HUES6 (cell line): Measurements from ENCODE around the gene ARFRP1.

Source experiments
- H3K27ac ChIP-seq: 2 replicates; pipeline ENCODE4 v1.7.0; 2013; ENCODE audit warnings: low read depth, mild to moderate bottlenecking, low read length, inconsistent platforms
- H3K27me3 ChIP-seq: 2 replicates; pipeline ENCODE4 v1.6.1; 2013; ENCODE audit warnings: low read length; ENCODE audit not compliant: control insufficient read depth, insufficient read depth
- H3K36me3 ChIP-seq: 2 replicates; pipeline ENCODE4 v1.6.1; 2013; ENCODE audit warnings: low read length; ENCODE audit not compliant: control insufficient read depth, insufficient read depth
- H3K4me1 ChIP-seq: 2 replicates; pipeline ENCODE4 v1.6.1; 2013; ENCODE audit warnings: low read length; ENCODE audit not compliant: control insufficient read depth, insufficient read depth
- H3K4me3 ChIP-seq: 2 replicates; pipeline ENCODE4 v1.5.1; 2013; ENCODE audit warnings: low read depth, low read length
- H3K9ac ChIP-seq: one replicate; pipeline ENCODE4 v1.6.1; 2013; ENCODE audit warnings: mild to moderate bottlenecking, low read length
- H3K9me3 ChIP-seq: 2 replicates; pipeline ENCODE4 v1.6.1; 2013; ENCODE audit warnings: low read depth, low read length; ENCODE audit not compliant: control insufficient read depth, insufficient read depth

ARFRP1 gene

DNA sequence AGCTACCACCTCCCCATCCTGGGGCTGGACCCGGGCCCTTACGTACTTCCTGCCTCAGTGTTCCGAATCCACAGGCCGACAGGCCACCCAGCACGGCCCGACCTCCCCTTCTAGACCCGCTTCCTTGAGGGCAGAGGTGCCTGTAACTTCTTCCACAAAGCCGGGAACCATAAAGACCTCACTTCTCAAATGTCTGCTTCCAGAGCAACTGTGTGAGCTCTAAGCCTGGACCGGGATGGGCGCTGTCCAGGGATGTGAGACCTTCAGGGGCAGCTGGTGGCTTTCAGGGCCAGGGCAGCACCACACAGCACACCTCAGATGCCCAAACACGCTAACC is 41.1 kb upstream of the ARFRP1 start:
- peaks cover 9% of the 10 kb centered on the region; the same call in 1 of the 2 replicates for H3K36me3 ChIP-seq
- no peaks in the 10 kb centered on the region for H3K9me3 ChIP-seq
- peaks cover 30% of the 10 kb centered on the region for H3K4me1 ChIP-seq
- H3K27ac ChIP-seq: no peak overlapping the region
- no peak overlapping the region for H3K4me3 ChIP-seq
- H3K27me3 ChIP-seq: no peaks in the 10 kb centered on the region
- no peak overlapping the region for H3K9ac ChIP-seq

DNA sequence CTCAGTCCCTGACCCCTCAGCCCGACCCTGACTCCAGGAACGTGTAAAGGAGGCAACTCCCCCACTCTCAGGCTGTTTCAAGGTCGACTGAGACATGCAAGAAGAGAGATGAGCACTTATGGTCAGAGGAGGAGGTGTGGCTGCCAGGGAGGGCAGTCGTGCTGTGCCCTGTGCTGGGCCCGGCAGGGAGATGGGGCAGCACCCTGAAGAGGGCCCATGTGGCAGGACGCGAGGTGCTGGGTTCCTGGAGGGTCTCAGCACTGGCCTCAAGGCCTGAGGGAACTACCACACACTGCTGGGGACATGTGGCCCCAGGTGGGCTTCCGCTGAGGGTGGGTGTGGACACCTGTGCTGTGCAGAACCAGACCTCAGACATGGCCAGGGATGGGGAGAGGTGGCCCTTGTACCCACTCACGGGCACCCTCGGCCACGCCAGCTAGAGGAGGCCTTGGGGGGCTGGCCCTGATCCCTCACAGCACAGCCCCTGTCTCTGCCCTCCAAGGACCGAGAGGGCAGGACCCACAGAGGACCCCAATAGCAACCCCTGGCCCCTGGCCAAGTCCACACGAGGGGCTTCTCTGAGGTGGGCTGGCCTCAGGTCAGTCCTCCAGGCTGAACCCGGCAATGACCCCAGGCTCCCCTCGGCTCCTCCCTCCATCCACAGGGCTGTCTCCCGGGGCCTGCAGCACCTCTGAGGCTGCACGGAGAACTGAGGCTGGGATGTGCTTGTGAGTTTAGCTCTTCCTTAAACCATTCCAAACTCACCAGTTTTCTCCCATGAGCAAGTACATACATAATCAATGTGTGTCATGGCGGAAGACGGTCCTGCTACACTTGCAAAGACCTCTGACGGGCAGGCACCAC is 40.5 kb upstream of the ARFRP1 start:
- H3K36me3 ChIP-seq: peaks cover 15% of the 10 kb centered on the region
- H3K4me3 ChIP-seq: no peak overlapping the region
- no peaks in the 10 kb centered on the region for H3K9me3 ChIP-seq
- H3K27me3 ChIP-seq: no peaks in the 10 kb centered on the region
- no peak overlapping the region for H3K9ac ChIP-seq
- no peak overlapping the region for H3K27ac ChIP-seq
- peaks cover 24% of the 10 kb centered on the region for H3K4me1 ChIP-seq

DNA sequence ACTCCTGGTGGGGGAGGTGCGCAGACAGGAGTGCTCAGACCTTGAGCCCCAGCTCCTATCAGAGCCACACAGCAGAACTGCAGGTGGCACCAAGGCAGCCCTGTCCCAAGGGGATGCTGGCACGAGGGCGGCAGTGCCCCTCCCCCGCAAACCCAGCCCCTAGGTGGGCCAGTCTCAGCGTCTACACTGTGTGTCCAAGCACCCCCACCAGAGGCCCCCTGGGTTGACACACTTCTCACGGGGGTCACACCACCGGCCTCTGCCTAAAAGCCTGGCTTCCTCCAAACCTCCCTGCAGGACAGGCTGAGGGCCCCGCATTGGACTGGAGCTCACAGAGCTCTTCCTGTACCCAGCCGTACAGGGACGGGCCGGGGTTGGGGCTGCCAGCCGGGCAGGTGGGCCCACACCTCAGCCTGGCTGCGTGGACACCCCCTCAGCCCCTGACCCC is 39.9 kb upstream of the ARFRP1 start:
- no peak overlapping the region for H3K27ac ChIP-seq
- H3K36me3 ChIP-seq: peaks cover 20% of the 10 kb centered on the region
- H3K4me1 ChIP-seq: peaks cover 17% of the 10 kb centered on the region
- no peak overlapping the region for H3K9ac ChIP-seq
- H3K27me3 ChIP-seq: no peaks in the 10 kb centered on the region
- no peak overlapping the region for H3K4me3 ChIP-seq
- H3K9me3 ChIP-seq: no peaks in the 10 kb centered on the region

DNA sequence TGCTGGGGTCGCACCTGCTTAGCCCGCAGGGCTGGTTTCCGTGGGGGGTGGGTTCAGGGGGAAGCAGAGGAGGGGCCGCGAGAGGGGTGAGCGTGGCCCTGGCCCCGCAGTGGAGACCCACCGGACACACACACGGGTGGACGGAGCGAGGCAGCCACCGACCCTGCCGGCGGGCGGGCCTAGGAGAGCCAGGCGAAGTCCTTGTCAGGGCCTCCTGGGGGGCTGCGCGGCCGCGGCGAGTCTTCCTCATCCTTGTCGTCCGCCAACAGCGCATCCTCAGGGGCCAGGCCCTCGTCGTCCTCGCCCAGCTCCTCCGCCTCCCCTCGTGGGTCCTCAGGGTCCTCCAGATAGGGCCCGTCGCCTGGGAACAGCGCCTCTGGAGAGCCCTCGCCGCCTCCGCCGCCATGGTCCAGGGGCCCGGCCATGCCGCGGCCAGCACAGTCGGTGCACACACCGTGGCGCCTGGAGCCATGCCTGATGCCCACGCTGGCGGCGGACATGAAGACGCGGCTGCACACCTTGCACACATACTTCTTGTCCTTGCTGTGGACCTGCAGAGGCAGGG is 39.1 kb upstream of the ARFRP1 start:
- Histone ChIP-seq H3K9ac (no peak overlapping the region), H3K9me3 (no peaks in the 10 kb centered on the region), H3K4me3 (no peak overlapping the region), H3K27me3 (no peaks in the 10 kb centered on the region), H3K27ac (no peak overlapping the region), H3K4me1 (peaks cover 10% of the 10 kb centered on the region), H3K36me3 (peaks cover 23% of the 10 kb centered on the region)

DNA sequence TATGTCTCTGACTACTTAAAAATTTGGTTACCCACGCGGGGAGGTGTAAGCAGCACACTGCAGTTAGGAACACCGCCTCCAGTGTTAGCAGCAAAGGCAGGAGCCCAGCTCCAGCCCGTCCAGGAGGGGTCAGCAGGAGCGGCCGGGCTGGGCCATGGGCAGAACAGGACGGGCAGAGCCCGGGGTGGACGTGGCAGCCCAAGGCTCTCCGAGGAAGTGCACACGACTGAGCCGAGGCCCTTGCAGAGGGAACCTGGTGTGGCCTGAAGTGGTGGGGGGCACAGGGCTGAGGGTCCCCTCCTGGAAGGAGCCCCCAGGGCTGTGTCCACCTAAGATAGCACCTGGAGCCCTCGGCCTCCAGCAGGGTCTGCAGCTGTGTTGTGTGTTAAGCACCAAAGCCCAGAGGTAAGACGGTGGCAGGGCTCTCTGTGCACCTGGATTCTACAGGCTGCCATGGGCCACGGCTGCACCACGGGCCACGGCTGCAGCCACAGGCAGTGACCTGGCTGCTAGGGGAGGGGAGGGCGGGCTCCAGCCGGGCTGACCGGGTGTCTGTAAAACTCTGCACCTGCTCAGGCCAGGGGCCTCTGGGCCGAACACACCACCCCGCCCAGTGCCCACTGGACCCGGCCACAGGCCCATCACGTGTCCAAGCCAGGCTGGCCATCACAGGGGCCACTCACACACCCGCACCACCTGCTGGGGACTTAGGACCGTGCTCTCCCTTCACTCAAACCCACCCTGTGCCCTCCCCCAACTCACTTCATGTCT is 38.4 kb upstream of the ARFRP1 start:
- Histone ChIP-seq H3K27me3 (no peaks in the 10 kb centered on the region), H3K4me1 (peaks cover 12% of the 10 kb centered on the region), H3K9me3 (no peaks in the 10 kb centered on the region), H3K4me3 (no peak overlapping the region), H3K27ac (no peak overlapping the region), H3K9ac (no peak overlapping the region), H3K36me3 (peaks cover 23% of the 10 kb centered on the region)

DNA sequence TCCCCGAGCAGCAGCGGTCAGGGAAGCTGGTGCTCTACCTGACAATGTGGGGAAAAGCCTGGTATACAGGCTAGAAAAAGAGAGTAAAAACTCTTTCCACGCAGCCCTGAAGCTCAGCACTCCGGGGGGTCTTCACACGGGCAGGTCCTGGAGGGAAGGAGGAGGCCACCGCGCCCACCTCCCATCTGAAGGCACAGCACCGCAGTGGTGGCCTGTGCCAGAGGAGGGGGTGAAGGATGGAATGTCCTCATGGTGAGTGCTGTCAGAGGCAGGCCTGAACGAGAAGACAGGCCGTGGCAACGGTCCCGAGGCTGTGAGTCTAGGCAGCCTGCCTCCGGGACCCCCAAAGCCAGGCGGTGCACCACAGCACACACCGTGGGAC is 37.6 kb upstream of the ARFRP1 start:
- Histone ChIP-seq H3K4me3 (no peak overlapping the region), H3K4me1 (peaks cover 9% of the 10 kb centered on the region), H3K9ac (no peak overlapping the region)

DNA sequence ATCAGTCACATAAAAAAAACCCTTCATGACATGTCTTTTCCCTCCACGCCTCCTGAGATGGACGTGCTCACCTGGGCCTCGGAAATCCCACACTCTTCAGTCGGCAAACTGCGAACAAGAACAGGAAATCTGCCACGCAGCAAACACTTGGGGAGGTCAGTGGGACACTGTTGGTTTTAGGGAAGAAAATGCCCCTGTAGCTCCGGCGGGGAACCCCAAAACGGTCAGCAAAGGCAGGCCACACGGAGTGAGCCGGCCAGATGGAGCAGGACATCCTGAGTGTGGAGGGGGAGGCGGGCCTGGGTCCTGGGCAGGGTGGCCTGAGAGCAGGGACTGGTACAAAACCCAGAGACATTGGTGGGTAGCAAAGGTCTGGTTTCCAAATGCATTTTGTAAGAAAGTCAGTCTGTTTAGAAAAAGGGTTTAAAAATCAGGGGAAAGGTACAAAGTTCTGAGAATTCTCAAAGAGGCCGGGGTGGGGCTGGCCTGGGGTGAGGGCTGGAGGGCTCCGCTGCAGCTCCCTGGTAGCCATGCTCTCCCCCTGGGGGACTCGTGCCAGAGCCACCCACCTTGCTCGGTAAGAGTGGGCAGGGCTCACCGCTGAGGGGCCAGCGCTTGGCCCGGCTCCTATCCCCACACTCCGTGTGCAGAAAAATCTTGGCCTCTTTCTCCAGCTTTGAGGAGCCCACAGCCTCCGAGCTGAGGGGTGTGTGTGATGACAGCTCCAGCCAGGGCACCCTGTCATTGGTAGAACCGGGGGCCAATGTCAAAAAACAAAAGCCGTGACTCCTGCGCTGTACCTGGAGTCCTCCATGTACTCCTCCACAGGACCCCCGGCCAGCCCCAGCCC is 37.0 kb upstream of the ARFRP1 start:
- Histone ChIP-seq H3K4me3 (no peak overlapping the region), H3K36me3 (peaks cover 23% of the 10 kb centered on the region), H3K27me3 (no peaks in the 10 kb centered on the region), H3K9ac (no peak overlapping the region), H3K9me3 (no peaks in the 10 kb centered on the region), H3K27ac (no peak overlapping the region), H3K4me1 (peaks cover 9% of the 10 kb centered on the region)

More for the DNA sequence above, 37.6 kb upstream of the ARFRP1 start:
- no peaks in the 10 kb centered on the region for H3K9me3 ChIP-seq
- H3K36me3 ChIP-seq: peaks cover 23% of the 10 kb centered on the region
- H3K27ac ChIP-seq: no peak overlapping the region
- H3K27me3 ChIP-seq: no peaks in the 10 kb centered on the region

DNA sequence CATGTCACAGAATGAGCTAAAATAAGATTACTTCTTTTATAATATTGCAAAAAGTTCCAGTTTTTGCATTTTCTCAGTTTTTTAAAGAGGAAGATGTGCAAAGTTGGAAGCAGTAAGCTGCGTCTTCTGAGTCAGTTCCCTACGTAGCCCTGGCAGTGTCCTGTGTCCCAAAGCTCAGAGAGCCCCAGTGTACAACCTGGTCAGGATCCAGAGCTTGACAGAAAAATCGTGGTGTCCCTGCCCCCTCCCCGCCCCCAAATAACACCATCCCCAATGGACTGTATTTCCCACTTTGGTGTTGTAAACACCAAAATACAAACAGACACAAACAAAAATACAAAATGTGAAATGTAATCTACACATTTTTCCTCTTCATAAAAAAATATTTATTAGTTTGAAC is 36.4 kb upstream of the ARFRP1 start:
- Histone ChIP-seq H3K27me3 (no peaks in the 10 kb centered on the region), H3K9me3 (no peaks in the 10 kb centered on the region), H3K27ac (no peak overlapping the region), H3K9ac (no peak overlapping the region), H3K4me1 (peaks cover 9% of the 10 kb centered on the region), H3K36me3 (peaks cover 23% of the 10 kb centered on the region), H3K4me3 (no peak overlapping the region)

DNA sequence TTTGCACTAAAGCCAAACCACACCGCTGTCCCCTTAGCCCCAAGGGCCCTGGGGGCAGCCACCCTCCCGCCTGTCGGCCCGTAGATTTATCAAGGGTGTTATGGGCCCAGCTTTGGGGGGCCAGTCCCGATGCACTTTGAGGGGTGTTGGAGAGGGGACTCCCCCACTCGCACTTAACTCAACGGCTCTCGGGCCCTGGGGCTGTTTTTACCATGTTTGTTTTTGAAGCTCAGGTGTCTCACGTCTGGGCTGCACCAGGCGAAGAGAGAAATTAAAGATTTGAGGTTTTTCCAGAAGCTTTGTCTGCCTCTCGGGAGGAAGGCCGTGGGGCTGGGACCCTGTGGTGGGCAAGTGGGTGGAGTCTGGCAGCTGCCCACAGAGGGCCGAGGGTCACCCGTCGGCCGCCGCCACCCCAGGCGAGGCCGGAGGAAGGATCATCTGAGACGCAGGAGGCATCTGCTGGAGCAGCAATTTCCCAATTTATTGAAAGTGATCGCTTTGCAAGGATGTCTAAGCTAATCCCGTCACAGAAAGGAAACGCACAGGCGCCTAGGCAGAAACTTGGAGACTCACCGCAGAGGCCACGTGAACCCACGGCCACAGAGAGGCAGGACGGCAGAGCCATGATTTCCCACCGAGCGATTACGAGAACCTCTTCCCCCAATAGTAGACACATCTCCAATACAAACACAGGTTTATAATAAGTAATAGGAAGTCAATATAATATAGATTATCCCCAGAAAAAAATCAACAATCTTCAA is 35.6 kb upstream of the ARFRP1 start:
- Histone ChIP-seq H3K9ac (no peak overlapping the region), H3K4me3 (no peak overlapping the region)

DNA sequence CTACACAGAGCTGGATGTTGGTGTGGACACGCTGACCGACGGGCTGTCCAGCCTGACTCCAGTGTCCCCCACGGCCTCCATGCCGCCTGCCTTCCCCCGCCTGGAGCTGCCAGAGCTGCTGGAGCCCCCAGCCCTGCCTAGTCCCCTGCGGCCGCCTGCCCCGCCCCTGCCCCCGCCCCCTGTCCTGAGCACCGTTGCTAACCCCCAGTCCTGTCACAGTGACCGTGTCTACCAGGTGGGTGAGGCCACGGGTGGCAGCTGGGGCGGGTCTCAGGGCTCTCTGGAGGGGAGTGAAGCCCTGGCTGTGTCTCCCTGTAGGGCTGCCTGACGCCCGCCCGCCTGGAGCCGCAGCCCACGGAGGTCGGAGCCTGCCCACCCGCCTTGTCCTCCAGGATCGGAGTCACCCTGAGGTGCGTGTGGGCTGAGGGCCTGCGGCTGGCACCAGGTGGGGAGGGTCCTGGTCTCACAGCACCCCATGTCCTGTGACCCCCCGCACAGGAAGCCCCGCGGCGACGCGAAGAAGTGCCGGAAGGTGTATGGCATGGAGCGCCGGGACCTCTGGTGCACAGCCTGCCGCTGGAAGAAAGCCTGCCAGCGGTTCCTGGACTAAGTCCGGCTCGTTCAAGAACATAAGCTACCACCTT is 34.7 kb upstream of the ARFRP1 start:
- no peaks in the 10 kb centered on the region for H3K9me3 ChIP-seq
- H3K27me3 ChIP-seq: peaks cover 3% of the 10 kb centered on the region; the same call in 1 of the 2 replicates
- no peak overlapping the region for H3K4me3 ChIP-seq
- H3K4me1 ChIP-seq: peaks cover 17% of the 10 kb centered on the region
- H3K27ac ChIP-seq: no peak overlapping the region
- H3K36me3 ChIP-seq: peaks cover 23% of the 10 kb centered on the region
- no peak overlapping the region for H3K9ac ChIP-seq

More for the DNA sequence above, 35.6 kb upstream of the ARFRP1 start:
- H3K27me3 ChIP-seq: no peaks in the 10 kb centered on the region
- H3K9me3 ChIP-seq: no peaks in the 10 kb centered on the region
- H3K4me1 ChIP-seq: peaks cover 13% of the 10 kb centered on the region
- no peak overlapping the region for H3K27ac ChIP-seq
- H3K36me3 ChIP-seq: peaks cover 23% of the 10 kb centered on the region
